Sigmoid colon (tissue), 4 donors: ENCODE measurements around the gene HEXA.

Experiments
- CTCF ChIP-seq, 4 experiments: fragments of 450-650 bp in 3 of 4; fragments of 200-600 bp in 1 of 4; IDR thresholded peaks; one replicate each; pipeline ENCODE4 v1.5.1; 2016 to 2019; ENCODE audit warnings: antibody characterized with exemption in 4 of 4, mild to moderate bottlenecking in 3 of 4, moderate library complexity in 2 of 4
- POLR2AphosphoS5 ChIP-seq, 4 donors: sonication (generic); formaldehyde crosslinking; IDR thresholded peaks; one replicate each; pipeline ENCODE4 v1.6.1; 2017; ENCODE audit warnings: antibody characterized with exemption in 4 of 4

GRCh38 chr15:72397796-72398588 lies 22.2 kb upstream of the HEXA start, which contains the start of gene TMEM202:
- TF ChIP-seq CTCF (IDR thresholded peaks at IDR 0.05) (no peak), POLR2AphosphoS5 (IDR thresholded peaks at IDR 0.05) (no peak)
